Adrenal gland (tissue), 5 donors: ENCODE data around the gene KAT7.

ENCODE experiments used
- CTCF ChIP-seq, 6 experiments: fragments of 450-650 bp in 4 of 6; fragments of 200-600 bp in 2 of 6; sonication (generic) in 1 of 6; IDR thresholded peaks; 1 replicate in 5 of 6; 2 replicates in 1 of 6; pipeline versions ENCODE4 v1.5.1 to v1.8.0; 2016 to 2021; ENCODE audit warnings: antibody characterized with exemption in 6 of 6, mild to moderate bottlenecking in 2 of 6, moderate library complexity in 1 of 6
- POLR2A ChIP-seq, 2 donors: fragments of 450-650 bp; IDR thresholded peaks; one replicate each; pipeline ENCODE4 v1.6.1; 2017; ENCODE audit warnings: antibody characterized with exemption in 2 of 2, mild to moderate bottlenecking in 2 of 2, moderate library complexity in 1 of 2
- donor health status: DM: no; HTN: no; CAD: no.

GRCh38 chr17:49777563-49777962 is 10.9 kb upstream of the KAT7 start:
- TF ChIP-seq POLR2A (IDR thresholded peaks at IDR 0.05) (no peak), CTCF (IDR thresholded peaks at IDR 0.05) (no peak)
